DOHH2 (cell line): ENCODE results near the gene C10orf105.

ENCODE experiments used
- H3F3A ChIP-seq: fragments of 200-600 bp; sonication (generic), shearing (Covaris generic); 2 replicates; pipeline ENCODE4 v1.6.0; 2016; ENCODE audit warnings: antibody characterized with exemption, mild to moderate bottlenecking; ENCODE audit not compliant: control insufficient read depth, insufficient read depth
- H3K27ac ChIP-seq: fragments of 200-600 bp; sonication (generic); 2 replicates; pipeline ENCODE4 v1.5.1; 2014; ENCODE audit warnings: low read depth, mild to moderate bottlenecking, low read length, moderate library complexity
- H3K27me3 ChIP-seq: fragments of 200-600 bp; sonication (generic); 2 replicates; pipeline ENCODE4 v1.6.1; 2014; ENCODE audit warnings: mild to moderate bottlenecking, low read length, mixed read lengths; ENCODE audit not compliant: control insufficient read depth
- H3K36me3 ChIP-seq: fragments of 200-600 bp; sonication (generic); 2 replicates; pipeline ENCODE4 v1.6.1; 2014; ENCODE audit warnings: mild to moderate bottlenecking, low read length, moderate library complexity, mixed read lengths; ENCODE audit not compliant: control insufficient read depth
- H3K4me1 ChIP-seq: fragments of 200-600 bp; sonication (generic); 2 replicates; pipeline ENCODE4 v1.6.1; 2014; ENCODE audit warnings: mild to moderate bottlenecking, low read length, mixed read lengths; ENCODE audit not compliant: control insufficient read depth
- H3K4me2 ChIP-seq: fragments of 200-600 bp; sonication (generic); 2 replicates; pipeline ENCODE4 v1.6.0; 2014; ENCODE audit warnings: mild to moderate bottlenecking, low read length, moderate library complexity
- H3K4me3 ChIP-seq: fragments of 200-600 bp; sonication (generic); 2 replicates; pipeline ENCODE4 v1.5.1; 2014; ENCODE audit warnings: mild to moderate bottlenecking, low read length, mixed read lengths
- H3K79me2 ChIP-seq: fragments of 200-600 bp; sonication (generic); 2 replicates; pipeline ENCODE4 v1.6.1; 2014; ENCODE audit warnings: mild to moderate bottlenecking, low read length, mixed read lengths; ENCODE audit not compliant: control insufficient read depth
- H3K9me2 ChIP-seq: fragments of 200-600 bp; sonication (generic); replicated peaks from 2 replicates; pipeline ENCODE4 v1.6.1; 2014; ENCODE audit warnings: mild to moderate bottlenecking, low read length, mixed read lengths; ENCODE audit not compliant: control insufficient read depth
- H3K9me3 ChIP-seq: fragments of 200-600 bp; sonication (generic); 2 replicates; pipeline ENCODE4 v1.6.1; 2014; ENCODE audit warnings: antibody characterized with exemption, low read length, mixed read lengths; ENCODE audit not compliant: control insufficient read depth, insufficient read depth
- H4K20me1 ChIP-seq: fragments of 200-600 bp; sonication (generic); 2 replicates; pipeline ENCODE4 v1.6.0; 2014; ENCODE audit warnings: low read depth, mild to moderate bottlenecking, antibody characterized with exemption, low read length, moderate library complexity; ENCODE audit not compliant: control insufficient read depth, insufficient read depth
- EZH2phosphoT487 ChIP-seq: fragments of 200-600 bp; sonication (generic); IDR thresholded peaks from 2 replicates; pipeline ENCODE4 v1.6.1; 2017; ENCODE audit warnings: borderline replicate concordance, mild to moderate bottlenecking, antibody characterized with exemption, low read length, moderate library complexity, mixed read lengths
- TF ChIP-seq, protein P1 (sequence below): fragments of 200-600 bp; sonication (generic); IDR thresholded peaks from one replicate; pipeline ENCODE4 v1.5.1; 2014; ENCODE audit warnings: antibody characterized with exemption, mild to moderate bottlenecking, low read depth, low read length; ENCODE audit not compliant: poor library complexity, severe bottlenecking

Gene C10orf105

DNA sequence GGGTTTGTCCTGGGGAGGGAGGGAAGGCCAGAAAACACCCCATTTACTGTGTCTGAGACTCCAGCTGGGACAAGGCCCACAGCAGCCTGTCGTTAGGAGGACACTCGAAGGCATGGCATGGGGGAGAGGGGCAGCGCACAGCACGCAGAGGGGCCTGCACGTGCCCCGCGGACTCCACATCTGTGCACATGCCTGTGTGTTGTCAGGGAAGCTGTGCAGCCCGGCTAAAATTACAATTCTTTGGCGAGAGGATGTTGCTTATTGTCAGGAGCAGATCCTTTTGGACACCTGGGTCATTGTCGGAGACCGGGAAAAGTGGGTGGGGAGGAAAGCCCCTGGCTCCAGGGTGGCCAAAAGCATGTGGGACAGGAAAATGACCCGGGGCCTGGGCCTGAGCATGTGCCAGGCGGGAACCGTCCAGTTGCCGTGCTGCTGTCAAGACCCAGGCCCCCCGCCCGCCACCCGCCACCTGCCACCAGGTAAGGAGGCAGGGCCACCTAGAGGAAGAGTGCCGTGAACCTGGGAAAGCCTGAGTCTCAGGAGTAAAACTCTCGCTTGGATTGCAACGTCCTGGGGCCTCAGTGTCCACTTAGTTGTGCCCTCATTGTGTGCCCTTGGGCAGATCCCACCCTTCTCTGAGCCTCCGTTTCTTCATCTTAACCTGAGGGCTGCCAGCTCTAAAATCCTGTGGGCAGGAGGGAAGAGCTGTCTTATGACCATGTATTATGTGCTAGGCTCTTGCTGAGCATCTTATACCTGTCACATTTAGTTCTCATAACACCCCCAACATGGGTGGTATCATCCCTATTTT is 46.5 kb upstream of the C10orf105 start:
- no peaks in the 10 kb centered on the region for H3K9me2 ChIP-seq
- no peaks in the 10 kb centered on the region for H4K20me1 ChIP-seq
- no peak overlapping the region for H3K27ac ChIP-seq
- H3K4me2 ChIP-seq: no peak overlapping the region
- no peak overlapping the region for H3K4me3 ChIP-seq
- no peaks in the 10 kb centered on the region for H3K27me3 ChIP-seq
- peaks cover 3% of the 10 kb centered on the region; the same call in 1 of the 2 replicates for H3K4me1 ChIP-seq
- H3F3A ChIP-seq: no peaks in the 10 kb centered on the region
- no peaks in the 10 kb centered on the region for H3K9me3 ChIP-seq
- no peaks in the 10 kb centered on the region for H3K79me2 ChIP-seq
- no peaks in the 10 kb centered on the region for H3K36me3 ChIP-seq
- TF ChIP-seq EZH2phosphoT487: no peak
- TF ChIP-seq, protein P1, sequence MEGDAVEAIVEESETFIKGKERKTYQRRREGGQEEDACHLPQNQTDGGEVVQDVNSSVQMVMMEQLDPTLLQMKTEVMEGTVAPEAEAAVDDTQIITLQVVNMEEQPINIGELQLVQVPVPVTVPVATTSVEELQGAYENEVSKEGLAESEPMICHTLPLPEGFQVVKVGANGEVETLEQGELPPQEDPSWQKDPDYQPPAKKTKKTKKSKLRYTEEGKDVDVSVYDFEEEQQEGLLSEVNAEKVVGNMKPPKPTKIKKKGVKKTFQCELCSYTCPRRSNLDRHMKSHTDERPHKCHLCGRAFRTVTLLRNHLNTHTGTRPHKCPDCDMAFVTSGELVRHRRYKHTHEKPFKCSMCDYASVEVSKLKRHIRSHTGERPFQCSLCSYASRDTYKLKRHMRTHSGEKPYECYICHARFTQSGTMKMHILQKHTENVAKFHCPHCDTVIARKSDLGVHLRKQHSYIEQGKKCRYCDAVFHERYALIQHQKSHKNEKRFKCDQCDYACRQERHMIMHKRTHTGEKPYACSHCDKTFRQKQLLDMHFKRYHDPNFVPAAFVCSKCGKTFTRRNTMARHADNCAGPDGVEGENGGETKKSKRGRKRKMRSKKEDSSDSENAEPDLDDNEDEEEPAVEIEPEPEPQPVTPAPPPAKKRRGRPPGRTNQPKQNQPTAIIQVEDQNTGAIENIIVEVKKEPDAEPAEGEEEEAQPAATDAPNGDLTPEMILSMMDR: no peak

DNA sequence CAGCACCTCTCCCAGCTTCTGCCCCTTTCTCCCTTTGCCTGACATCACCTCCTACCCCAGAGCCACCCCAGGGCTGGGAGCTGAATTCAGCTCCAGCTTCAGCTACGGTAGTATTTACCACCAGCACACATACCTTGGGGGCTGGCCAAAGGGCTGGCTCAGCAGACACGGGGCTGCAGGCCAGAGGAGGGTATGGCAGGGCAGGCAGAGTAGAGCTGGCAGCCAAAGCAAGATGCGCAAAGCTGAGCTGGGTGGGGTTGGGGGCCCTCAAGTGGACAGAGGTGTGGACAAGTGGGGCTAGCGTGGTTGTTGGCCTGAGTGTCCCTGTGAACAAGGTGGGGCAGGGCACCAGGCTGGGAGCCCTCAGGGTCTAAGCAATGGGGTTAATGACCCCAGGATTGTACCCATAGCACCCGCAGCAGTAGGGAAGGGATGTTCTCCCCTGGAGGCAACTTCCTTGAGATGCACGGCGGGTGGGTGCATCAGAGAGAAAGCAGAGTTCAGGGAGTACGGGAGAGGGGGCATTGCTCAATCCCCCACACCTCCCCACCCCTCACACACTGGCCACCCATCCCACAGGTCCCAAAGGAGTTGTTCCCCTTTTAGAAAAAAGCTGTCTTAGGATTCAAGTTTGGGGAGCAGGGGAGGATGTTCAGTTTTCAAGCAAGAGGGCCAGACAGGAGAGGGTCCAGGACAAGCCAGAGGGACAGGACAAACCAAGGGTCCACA is 45.8 kb upstream of the C10orf105 start:
- Histone ChIP-seq H3F3A (no peaks in the 10 kb centered on the region), H3K27ac (no peak overlapping the region), H3K4me1 (peaks cover 3% of the 10 kb centered on the region; the same call in 1 of the 2 replicates), H3K36me3 (no peaks in the 10 kb centered on the region), H3K9me3 (no peaks in the 10 kb centered on the region), H4K20me1 (no peaks in the 10 kb centered on the region), H3K27me3 (no peaks in the 10 kb centered on the region), H3K79me2 (no peaks in the 10 kb centered on the region), H3K4me3 (no peak overlapping the region), H3K4me2 (no peak overlapping the region), H3K9me2 (no peaks in the 10 kb centered on the region)
- TF ChIP-seq EZH2phosphoT487: no peak
- TF ChIP-seq, protein P1: no peak

DNA sequence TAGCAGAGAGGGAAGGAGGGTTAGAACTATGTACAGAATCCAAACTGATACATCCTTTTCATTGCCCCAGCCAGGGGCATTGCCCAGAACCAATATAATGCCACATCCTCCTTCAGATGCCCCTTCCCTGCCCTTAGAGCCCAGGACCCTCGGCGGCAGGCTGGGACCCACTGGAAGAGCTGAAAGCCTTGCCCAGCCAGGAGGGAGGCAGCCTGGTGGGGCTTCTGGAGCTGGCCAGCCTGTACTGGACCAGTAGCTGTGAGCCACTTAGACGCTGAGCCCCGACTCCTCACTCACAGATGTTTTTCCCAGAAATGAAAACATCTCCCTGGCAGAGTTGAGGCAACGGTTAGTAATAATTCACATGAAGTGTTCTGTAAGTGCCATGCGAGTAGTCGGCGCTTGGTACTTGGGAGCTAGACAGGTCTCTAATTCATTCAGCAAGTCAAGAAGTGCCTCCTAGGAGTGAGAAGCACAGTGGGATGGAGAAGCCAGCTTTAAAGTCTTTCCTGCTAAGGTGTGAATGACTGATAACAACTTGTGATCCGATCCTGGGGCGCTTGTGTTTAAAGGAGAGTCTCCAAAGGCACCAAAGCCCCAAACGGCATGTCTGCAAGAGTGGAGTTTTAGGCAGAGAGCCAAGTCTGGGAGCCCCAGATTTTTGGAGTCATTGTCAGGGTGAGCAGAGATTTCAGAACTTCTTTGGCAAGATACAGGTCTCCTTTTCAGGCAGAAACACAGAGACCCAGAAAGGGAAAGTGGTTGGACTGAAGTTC is 44.0 kb upstream of the C10orf105 start:
- no peaks in the 10 kb centered on the region for H3K4me1 ChIP-seq

More for the DNA sequence above, 44.0 kb upstream of the C10orf105 start:
- no peak overlapping the region for H3K27ac ChIP-seq
- no peaks in the 10 kb centered on the region for H3K79me2 ChIP-seq
- no peaks in the 10 kb centered on the region for H4K20me1 ChIP-seq
- no peaks in the 10 kb centered on the region for H3K9me2 ChIP-seq
- no peak overlapping the region for H3K4me3 ChIP-seq
- H3K4me2 ChIP-seq: no peak overlapping the region
- H3K9me3 ChIP-seq: no peaks in the 10 kb centered on the region
- H3F3A ChIP-seq: no peaks in the 10 kb centered on the region
- TF ChIP-seq EZH2phosphoT487: no peak
- TF ChIP-seq, protein P1: no peak
- H3K36me3 ChIP-seq: no peaks in the 10 kb centered on the region
- H3K27me3 ChIP-seq: no peaks in the 10 kb centered on the region
